NCI-H2107 treated with DMSO at 0.1 percent for 48 hours (cell line): ENCODE measurements around the gene TUBA8.
"Not testable (repeated sequence)": the region's sequence is repeated elsewhere in the genome, so short reads cannot be mapped to it uniquely, and the experiment has no call there.

ENCODE experiments used
- DNase-seq: peaks from one replicate; lab custom pipeline; 2025; ENCODE audit not compliant: unreplicated experiment; lab: John Stamatoyannopoulos, UW

TUBA8 gene

DNA sequence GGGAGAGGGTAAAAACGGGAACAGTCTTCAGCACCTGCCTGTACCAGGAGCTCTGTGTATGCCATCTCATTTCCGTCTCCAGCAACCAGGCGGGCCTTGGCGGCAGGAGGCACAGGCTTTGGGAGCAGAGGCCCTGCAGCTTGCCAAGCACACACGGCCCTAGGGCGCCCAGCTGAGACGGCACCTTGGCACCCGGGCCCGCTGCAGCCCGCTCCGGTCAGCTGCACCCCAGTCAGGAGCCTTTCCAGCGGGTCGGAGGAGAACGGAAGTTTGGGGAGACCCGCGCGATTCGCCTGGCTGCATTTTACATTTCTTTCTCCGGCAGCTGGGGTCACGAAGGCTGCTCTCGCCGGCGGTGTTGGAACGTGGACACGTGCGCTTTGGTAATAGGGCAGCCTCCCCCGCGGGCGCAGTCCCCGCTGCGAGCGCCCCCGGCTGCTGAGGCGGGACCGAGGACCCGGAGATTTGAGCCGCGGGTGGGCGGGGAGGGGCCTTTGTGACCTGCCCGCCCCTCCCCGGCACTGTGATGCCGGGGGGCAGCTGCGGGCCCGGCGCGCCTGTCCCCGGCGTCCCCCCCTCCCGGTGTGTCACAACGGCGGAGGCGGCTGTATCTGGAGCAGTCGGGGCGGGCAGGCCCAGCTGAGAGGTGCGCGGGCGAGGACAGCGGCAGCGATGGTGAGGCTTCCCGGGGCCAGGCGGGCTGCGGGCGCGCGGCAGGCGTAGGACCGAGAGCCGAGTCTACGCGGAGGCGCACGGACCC lies at the start of gene TUBA8:
TUBA8 (plus strand) TSS at position 616 of the 760 bp plus-strand sequence; CDS start at position 673, 57 bp downstream.
- peak; percentile 17 for DNase-seq

DNA sequence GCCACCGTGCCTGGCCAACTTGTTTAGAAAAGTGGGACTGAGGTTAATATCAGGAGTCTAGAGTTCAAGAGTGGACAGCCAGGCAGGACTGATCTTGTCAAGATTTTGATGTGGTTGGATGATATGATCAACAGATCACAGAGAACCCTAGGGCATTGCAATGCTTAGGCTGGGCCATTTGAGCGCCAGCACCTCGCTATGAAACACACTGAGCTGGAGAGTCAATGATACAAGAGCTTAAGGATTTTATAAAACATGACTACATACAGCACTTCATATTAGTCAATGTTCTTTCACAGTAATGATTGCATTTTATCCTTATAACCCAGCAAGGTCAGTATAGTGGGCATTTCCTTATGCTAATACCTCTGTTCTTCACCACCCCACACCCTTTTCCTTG lies 48.2 kb upstream of the TUBA8 start:
- no peak for DNase-seq

DNA sequence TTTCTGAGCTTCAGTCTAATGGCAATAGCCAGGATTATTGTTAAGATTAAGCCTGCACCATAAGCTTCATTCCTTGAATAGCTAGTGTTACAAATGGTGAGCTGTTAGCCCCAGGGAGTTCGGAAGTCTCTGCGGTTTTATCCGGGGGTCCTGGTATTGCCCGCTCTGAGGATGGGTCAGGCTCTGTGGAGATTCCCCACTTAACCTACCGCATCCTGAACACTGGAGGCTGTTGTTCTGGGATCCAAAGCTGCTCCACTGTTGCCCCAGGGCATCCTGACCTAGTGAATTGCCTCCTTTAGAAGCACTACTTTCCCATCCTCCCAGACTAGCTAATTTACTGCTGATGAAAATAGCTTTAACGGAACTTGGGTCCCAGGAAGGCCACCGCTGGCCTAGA lies 47.3 kb upstream of the TUBA8 start:
- DNase-seq = no peak

DNA sequence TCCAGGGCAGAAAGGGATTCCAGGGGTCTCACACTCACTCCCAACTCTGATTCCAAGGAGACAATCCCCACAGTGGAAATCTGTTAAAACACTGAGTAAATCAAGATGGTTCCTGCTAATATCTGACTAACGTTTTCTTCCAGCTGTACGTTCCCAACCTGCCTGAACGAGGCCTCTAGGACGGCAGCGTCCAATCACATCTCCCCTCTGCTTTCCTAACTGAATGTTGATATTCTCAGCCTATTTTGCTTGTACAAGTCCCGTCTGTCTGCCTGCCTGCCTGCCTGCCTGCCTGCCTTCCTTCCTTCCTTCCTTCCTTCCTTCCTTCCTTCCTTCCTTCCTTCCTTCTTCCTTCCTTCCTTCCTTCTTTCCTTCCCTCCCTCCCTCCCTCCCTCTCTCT lies 46.9 kb upstream of the TUBA8 start:
- DNase-seq = not testable (repeated sequence)

DNA sequence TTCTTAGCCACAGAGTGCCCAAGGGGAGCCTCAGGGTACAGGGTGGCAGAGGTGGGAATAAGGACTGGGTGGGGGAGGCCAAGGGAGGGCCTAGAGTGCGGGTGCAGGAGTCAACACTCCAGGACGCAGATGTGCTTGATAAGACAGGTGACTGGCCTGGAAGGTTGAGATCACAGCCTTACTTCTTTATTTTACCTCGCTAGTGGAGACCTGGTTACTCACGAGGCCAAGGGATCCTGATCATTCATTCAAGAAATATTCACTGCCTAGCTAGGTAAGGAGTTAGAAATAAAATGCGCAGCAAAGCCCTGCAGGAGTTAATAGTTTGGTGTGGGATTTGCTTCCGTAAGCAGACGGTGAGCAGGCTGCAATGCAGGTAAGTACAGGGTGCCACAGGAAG lies 46.0 kb upstream of the TUBA8 start:
- no peak for DNase-seq

DNA sequence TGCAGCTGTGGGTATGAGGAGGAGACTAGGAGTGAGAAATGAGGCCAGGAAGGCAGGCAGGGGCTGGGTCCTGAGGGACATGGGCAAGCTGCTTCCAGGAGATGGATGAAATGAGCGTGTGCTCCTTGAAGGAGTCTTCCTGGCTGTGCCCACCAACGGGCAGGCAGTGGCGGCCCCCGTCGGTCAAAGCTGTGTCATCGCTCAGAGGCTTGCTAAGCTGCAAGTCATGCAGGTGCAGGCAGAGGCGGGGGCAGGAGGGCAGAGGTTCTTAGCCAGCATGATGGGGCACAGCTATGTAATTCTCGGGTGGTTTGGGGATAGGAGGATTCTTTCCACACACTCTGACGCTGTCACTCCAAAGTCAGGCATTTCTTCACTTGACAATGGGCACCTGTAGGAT lies 45.4 kb upstream of the TUBA8 start:
- no peak for DNase-seq

DNA sequence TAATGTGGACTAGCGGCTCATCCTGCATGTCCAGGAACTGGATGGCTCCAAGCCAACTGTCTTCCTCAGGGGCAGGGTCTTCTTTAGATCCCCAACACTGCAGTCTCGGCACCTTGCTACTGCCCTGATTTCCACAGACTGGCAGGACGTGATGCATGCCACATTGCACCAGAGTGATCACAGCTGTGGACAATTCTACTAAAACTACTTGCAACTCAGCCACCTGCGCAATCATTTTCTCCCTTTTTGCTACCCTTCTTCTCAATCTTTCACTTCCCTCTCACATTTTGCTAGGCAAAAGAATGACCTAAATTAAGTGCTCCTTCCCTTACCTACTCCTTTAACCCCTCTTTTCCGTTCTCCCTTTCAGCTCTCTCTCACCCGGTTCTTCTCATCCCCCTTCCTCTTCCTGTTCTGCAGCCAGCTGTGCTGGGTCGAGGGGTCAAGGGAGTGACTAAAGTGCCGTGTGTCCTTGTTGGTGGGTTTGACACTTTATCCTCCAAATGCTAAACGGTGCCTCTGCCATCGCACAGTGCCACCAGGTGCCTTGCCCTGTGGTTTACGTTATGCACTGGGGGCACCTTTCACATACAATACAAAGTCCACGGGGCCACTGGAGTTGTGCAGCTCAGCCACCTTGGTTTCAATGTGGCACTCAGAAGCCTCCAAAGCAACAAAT lies 44.3 kb upstream of the TUBA8 start:
- no peak for DNase-seq

DNA sequence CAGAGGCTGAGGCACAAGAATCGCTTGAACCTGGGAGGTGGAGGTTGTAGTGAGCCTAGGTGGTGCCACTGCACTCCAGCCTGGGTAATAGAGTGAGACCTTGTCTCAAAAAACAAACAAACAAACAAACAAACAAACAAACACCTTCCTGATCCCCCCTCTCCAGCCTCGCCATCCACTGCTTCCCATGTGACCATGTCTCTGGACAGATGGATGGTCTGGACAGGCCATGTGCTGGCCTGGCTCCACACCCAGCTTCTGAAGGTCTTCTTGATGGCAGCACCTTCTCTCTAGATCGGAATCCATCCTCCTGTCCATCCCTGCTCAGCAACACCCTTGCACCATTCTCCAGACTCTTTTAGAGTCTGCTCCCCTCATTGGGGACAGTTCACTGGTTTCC lies 43.5 kb upstream of the TUBA8 start:
- no peak for DNase-seq

DNA sequence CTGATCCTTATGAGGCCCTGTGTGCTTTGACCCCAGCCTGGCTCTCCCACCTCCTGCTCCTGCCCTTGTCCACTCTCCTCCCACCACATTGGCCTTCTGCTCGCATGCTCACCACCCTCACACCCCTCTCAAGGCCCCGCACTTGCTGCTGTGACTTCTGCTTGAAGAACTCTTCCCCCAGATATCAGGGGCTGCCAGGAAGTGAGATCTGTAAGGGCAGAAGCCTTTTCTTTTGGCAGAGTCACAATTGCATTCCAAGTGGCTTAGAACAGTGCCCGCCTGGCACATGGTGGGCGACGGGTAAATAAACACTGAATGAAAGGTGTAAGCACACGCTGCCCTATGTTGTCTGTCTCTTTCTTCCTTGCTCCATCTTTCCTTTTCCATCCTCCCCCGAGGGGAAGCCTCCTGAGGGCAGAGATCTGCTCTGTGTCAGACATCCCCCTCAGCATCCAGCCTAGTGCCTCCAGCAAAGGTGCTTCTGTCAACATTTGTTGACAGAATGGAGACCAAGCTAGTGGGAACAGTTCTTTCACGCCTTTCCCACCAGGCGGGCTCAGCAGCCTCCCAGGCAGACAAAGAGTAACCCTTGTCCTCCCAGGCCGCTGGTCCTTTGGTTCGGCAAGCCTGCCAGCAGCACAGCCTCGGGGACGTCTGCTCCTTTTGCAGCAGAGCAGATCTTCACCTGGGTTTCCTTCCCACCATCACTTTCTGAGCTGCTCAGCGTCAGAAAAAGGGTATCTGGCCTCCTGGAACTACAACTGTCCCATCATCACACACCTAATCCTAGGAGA lies 42.9 kb upstream of the TUBA8 start:
- no peak for DNase-seq

DNA sequence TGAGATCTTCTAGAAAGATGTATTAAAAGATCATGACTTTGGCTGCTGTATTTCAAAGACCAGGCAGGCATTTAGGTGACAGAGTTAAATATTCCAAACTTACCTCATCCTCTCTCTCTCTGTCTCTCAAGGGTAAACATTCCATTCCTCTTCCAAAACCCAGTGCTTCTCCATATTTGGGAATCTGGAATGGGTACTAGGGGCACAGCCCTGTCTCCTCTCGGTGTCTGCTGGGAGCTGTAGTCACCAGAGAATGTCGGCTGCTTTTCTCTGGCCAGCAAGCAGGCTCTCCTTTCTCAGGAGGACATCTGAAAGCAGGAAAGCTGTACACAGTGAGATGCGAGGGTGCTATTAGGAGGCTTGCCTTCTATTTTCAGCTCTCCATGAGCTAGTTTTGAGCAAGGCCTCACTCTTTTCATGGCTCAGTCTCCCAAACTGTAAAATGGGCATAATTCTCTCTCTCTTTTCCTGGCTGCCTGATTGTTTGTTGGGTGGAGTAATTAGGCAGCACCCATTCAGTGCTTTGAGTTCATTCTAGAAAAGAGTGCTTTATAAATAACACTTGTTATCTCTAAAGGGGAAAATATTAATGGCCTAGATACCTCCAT lies 42.1 kb upstream of the TUBA8 start:
- no peak for DNase-seq

DNA sequence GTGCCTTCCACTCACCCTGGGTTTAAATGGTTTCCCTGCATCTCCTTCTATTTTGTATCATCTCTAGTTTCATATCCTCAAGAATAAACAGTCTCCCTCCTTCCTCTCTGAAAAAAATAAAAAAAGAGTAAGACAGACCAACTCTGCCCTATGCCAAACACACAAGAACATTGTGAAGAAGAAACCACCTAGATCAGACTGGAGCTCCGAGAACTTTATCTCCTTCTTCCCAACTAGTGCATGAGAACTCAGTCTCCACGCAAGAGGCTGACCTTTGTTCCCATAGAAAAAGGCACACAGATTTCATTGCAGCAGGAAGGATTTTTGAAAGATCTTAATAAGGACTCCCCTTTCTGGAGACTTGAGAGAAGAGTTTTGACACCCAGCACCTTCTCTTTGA lies 41.6 kb upstream of the TUBA8 start:
- no peak for DNase-seq

DNA sequence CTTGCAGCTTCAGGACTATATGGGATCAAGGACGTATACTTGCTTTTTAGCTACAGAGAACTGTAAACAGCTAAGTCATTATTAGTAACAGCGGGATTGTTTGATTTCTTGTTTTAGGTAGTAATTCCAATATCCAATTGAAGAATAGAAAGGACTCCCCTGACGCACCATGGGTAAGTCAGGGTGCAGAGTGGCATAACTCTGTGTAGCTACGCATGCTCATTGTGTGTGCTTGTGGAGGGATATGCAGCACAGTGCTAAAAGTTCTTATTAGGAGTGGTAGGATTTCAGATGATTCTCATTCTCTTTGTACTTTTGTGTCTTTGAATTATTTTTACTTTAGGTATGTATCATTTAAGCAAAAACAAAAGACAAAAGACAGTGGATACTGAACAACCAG lies 40.6 kb upstream of the TUBA8 start:
- no peak for DNase-seq

DNA sequence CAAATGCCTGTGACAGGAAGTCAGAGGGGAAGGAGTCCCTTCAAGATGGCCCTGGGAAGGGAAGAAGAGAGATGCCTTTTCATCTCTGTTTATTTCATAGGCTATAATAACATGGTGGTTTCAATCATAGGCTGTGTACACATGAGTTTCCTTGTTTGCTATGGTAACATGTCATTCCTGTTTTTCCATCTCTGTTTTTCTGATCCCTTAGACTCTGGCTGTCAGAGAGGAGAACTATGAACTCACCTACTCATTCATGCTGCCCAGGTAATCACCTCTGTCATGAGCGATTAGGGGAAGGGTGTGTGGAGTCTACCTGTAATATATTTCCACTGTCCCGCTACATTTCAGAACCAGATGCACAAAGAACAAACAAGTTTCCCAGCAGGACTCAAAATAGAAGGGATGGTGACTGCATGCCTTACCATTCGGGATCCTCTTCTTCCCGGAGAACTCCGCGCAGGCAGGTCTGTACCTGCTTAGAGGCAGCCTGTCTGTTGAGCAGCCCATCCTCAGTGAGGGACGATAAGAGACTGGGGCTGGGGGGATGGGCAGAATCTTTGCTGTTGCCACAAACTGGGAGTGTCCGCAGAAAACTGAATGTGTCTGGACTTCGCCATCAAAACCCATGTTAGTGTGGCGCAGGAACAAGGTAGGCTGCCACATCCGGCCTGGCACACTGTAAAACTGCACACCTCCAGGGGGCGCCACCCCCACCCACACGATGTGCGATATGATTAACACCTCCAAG lies 39.9 kb upstream of the TUBA8 start:
- DNase-seq = no peak

DNA sequence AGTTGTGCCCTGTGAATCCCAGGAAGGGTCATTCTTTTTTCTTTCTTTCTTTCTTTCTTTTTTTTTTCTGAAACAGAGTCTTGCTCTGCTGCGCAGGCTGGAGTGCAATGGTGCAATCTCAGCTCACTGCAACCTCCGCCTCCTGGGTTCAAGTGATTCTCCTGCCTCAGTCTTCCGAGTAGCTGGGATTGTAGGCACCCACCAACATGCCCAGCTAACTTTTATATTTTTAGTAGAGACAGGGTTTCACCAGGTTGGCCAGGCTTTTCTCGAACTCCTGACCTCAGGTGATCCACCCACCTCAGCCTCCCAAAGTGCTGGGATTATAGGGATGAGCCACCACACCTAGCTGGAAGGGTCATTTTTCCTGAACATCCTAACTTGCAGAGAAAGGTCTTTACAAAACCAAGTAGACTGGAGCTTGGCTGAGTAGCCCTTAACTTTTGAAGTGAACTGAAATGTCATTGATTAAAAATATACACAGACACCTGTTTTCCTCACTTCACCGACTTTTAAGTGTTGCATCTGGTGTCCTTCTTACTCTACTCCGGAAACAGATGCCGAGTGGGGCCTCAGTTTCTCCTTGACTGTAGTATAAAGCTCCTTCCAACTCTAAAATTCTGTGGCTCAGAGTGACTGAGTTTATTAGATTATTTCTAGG lies 39.2 kb upstream of the TUBA8 start:
- peak; percentile 30 for DNase-seq

DNA sequence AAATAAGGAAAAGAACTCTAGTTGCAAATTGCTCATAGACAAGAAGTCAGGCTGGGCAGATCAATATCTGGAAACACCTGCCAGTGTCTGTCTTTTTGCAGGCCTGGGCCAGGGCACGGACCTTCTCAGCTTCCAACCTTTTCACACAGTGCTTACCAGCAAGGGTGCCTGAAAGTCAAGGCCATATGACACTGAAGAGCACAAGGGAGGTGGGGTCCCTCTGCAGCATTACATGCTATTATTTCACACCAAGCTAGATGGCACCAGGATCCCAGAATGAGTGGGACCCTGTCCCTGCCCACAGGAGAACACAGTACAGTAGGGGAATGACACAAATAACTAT lies 38.7 kb upstream of the TUBA8 start:
- peak; percentile 30 for DNase-seq

DNA sequence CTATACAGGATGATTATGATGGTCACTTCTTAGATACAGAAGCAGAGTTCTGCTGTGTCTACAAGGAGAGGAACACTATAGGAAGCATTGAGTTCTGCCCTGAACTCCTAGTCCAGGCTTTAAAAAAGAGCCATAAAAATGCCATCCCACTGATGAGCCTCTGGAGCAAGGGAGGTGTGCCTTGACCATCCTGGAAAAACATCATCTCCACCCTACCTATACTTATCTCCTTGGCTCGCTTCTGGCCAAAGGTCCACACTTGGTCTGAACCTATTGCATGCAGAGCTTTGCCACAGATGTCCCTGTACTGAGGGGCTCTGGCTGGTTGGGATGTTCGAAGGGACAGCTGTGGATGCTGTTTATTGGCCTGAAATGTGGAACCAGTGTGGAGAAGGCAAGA lies 37.1 kb upstream of the TUBA8 start:
- no peak for DNase-seq

DNA sequence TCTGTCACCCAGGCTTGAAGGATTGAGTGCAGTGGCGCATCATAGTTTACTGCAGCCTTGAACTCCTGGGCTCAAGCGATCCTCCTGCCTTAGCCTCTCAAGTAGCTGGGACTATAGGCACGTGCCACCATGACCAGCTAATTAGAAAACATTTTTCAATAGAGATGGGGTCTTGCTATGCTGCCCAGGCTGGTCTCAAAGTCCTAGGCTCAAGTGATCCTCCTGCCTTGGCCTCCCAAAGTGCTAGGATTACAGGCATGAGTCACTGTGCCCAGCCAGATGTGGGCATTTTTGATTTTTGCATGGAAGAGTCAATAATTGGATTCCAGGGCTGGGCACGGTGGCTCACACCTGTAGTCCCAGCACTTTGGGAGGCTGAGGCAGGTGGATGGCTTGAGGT lies 36.7 kb upstream of the TUBA8 start:
- DNase-seq = not testable (repeated sequence)

DNA sequence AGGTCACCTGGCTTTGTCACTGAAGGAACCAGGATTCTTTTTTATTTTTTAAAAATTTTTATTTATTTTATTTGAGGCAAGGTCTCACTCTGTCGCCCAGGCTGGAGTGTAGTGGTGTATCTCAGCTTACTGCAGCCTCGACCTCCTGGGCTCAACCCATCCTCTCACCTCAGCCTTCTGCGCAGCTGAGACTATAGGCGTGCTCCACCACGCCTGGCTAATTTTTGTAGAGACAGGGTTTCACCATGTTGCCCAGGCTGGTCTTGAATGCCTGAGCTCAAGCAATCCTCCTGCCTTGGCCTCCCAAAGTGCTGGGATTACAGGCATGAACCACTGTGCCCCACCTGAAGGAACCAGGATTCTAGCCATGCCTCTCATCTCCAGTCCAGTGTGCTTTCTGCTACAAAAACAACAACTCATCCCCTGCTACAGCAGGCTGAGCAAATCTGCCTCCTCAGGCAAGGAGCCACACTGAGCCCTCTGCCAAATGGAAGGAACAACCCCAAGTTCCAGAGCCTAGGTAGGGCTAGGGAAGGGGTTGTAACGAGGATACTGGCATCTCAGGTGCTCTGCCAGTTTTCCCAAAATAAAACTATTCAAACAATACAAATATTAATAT lies 35.4 kb upstream of the TUBA8 start:
- DNase-seq = no peak

DNA sequence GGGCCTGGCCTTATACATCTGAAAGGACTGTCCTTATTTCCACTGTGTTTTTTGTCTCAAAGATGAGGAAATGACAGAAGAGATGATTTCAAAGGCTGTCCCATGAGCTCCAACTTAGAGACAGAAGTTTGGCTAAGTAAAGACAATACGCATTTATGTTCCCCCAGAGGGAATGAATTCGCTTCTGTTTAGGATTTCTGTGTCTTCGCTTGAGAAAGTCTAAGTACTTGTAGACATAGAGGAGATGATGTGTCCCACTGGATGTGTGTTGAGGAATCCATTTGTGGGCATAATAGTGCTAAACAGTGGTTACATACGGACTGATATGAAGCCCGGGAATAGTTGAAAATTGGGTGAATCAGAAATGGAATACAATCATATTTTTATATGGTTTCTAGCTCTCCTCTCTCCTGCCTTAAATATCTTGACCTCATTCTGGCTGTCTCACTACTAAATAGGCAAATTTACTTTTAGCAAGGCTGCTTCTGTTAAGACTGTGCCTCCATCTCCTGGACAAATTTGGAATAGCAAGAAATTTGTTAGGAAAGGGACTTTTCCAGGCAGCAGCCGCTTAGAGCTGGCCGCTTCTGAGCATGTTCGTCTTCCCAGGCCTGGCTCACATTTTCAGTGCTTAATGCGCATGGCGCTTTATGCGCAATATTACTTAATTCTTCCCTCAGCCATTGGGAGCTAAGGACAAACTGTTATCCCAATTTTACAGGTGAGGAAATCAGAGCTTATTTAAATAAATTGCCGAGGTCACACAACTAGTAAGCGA lies 34.7 kb upstream of the TUBA8 start:
- DNase-seq = peak; percentile 72
